ENCODE results near the gene THG1L.

THG1L gene

GRCh38 chr5:157729858-157730257, 1.4 kb upstream of the THG1L start:
- no peak for DNase-seq

- DNase-seq: no peak
These were observed 334 bp upstream of the THG1L start for GRCh38 chr5:157730900-157731271.

DNA sequence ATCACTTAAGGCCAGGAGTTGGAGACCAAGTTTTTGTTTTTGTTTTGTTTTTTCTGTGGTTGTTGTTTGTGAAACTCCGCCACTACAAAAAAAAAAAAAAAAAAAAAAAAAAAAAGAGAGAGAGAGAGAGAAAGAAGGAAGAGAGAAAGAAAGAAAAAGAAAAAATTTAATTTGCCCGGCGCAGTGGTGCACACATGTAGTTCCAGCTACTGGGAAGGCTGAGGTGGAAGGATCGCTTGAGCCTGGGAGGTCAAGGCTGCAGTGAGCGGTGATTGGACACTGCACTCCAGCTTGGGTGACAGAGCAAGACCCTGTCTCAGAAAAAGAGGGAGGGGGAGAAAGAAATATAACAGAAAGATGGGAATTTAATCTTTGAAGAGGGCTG, 902 bp downstream of the THG1L start:
- DNase-seq: no peak

GRCh38 chr5:157732596-157733262, 1.5 kb downstream of the THG1L start:
- DNase-seq: no peak

- no peak for DNase-seq
These were observed 3.2 kb downstream of the THG1L start for GRCh38 chr5:157734436-157734835.

GRCh38 chr5:157735991-157736390, 4.8 kb downstream of the THG1L start:
- no peak for DNase-seq

DNA sequence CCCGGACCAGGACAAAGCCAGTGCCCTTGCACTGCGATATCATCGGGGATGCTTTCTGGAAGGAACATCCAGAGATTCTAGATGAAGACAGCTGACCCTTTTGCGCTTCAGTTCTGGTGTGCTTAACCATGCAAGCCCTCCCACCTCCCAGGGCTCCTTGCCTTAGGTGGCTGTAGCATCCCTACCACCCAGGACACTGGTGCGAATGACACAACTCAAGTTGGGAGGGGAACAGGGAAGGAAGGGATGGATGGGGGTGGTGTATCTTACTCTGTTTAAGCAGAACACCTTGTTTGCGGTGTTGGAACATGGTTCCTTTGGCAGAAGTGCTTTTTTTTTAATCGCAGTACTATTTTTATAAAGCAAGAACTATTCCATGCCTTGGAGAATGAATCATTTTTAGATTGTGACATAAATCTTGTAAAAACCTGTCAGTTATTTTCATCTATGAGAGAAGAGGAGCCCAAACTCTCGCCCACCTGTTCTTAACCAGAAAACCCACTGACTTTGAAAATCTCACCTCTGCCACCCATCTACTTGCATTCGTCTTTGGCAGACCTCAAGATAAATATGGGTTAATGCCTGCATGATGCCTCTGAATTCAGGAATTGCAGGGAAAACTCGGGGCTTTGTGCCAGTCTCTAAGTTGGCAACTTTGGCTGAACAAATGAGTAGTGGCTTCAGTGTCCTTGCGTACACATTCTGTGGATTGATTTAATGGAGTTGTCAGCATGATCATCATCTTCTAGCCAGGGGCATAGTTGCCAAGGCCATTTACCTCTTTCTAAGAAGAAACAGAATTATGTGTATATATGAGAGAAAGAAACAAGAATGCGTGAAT, 8.4 kb downstream of the THG1L start:
- DNase-seq: no peak

DNA sequence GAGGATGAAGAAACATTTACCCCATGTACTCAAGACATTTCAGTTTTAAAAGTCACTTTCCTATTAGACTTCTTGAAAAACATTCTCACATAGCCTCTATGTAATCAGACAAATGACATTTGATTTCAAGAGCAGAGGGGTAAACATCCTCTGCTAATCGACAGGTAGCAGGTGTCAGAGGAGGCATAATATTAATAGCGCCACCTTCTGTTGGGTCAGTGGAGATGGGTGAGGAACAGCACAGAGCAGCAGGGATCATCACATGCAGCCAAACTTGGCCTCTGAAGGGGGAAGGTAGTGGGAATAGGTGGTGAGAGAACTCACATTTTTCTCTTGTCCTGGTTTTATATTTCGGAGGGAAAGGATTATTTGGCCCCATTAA, 9.0 kb downstream of the THG1L start:
- no peak for DNase-seq

DNA sequence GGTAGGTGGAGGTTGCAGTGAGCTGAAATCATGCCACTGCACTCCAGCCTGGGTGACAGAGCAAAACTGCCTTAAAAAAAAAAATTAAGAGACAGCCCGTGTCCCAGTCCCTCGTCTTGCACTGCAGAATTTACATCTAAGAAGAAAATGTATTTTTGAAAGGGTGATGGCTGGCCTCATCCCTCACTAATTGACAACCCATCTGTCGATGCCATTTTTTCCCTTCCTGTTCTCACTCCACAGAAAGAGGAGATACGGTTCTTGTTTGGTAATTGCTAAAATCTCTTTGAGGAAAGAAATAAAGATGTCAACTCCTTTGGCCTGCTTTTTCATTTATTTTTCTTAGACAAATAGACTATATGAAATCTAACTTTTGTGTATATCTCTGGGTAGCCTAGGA, 9.9 kb downstream of the THG1L start:
- no peak for DNase-seq

DNA sequence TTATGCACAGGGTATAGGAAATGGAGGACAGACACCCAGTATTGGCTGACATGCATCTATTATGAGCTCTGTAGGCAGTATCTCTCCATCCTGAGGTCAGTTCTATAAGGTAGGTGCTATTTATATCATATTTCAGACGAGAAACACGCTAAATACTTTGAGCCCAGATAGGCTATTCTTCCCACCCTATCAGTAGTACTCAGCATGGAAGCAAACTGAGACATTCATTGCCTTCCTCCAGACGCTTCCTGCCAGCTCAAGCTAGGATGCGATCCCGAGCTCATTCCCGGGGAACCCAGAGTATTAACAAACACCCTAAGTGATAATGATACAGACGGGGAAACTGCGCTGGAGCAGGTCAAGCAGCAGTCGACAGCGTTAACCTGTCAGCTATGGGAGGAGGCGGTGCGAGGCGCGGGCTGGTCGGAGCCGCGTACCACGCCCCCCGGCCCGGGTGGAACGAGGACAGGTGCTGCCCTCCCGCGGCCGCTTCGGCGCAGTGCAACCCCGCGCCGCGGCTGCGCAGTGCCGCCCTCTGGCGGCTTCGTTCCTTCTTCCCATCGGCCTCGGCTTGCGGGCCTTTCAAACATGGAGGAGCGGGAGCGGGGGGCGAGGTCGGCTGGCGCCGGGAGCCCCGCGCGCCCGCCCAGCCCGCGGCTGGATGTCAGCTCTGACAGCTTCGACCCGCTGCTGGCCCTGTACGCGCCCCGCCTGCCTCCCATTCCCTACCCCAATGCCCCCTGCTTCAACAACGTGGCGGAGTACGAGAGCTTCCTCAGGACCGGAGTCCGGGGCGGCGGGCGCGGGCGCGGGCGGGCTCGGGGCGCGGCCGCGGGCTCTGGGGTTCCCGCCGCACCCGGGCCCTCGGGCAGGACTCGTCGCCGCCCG, 12.2 kb downstream of the THG1L start, which contains the start of gene LSM11:
LSM11 (plus strand) TSS at position 550 of the 888 bp plus-strand sequence; CDS start at position 589, 39 bp downstream.
- DNase-seq: peak; percentile 89

GRCh38 chr5:157744051-157745011, 13.1 kb downstream of the THG1L start:
- no peak for DNase-seq

- DNase-seq: no peak
These were observed 13.8 kb downstream of the THG1L start for GRCh38 chr5:157745041-157745456.

DNA sequence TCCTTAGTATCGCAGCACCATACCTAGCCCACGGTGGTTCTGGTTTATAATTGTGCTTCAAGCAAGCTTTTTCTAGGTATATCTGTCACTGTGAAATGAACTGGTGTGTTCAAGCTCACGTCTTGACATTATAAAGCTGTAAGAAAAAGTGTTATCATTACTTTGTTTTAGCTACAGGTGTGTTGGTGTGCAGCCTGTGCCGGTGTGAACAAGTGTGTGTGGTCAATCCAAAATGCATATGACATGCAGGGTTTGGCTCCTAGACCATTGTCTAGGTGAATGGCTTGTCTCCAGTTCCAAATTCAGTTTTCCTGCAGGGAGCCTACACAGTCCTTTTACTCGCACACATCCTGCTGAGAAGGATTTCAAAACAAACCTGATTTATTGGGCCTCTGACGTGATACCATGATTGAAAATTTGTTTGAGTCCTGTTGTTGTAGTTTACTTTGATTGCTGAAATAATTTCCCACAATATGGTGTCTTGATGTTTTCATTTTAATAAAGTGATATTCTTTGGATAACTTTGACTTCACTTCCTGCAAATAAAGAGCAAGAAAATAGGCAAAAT, 16.0 kb downstream of the THG1L start:
- no peak for DNase-seq

- DNase-seq: no peak
These were observed 16.8 kb downstream of the THG1L start for GRCh38 chr5:157747766-157748700.

DNA sequence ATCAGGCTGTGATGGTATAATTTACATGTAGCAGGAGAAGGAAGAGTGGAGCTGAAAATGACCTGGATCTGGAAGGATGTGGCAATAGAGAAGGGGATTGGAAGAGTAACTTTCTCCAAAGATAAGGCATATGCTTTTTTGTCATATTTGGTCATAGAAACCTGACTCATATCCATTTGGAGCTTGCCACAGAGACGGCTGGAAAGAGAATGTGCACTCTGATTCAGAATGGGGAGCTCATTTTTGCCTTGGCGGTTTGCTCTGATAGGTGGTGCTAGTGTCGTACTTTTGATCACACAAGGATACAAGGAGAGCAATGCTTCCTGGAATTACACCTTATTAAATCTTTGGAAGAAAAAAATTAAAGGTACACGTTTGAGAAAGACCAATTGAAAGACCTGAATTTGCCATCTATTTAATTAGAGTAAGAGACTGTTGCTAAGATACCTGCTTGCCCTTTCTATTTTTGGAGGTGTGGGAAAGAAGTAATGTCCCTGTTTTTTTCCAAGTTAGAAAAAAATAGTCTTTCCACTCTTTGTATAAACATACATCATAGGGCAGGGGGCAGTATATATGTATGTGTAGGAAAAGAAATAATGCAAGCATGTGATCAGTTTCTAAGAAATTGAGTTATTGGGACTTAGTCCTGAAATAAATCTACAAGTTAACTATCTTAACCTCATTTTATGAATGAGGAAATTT, 17.7 kb downstream of the THG1L start:
- DNase-seq: no peak

DNA sequence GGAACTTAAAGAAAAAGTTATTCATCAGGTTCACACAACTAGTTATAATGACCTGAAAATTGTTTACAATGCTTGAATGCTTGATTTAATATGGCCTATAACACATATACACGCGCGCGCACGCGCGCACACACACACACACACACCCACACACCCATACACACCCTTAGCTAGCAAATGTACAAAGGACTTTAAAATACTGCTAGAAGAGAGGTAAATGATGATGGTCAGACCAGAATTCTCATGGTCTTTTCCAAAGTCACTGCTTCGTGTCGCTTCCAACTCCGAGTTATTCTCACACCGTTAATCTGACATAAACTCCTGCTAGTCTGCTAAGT, 18.2 kb downstream of the THG1L start:
- no peak for DNase-seq

DNA sequence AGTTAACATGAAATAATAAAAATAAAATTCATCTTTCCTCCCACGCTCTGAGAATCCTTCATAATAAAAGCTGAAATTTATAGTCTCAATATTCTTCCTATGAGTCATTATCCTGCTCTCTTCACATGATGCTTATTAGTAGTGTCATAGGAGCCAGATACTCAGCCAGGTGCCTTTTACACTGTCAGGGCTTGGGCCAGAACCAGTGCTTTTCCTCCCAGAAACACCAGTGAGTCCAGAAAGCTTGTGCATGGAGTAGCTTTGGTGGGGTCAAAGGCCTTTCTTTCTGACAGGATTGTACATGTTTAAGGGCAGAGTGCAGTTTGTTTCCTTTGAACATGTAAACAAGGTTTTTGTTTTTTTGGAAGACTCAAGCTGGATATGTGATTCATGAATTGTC, 19.1 kb downstream of the THG1L start:
- no peak for DNase-seq

DNA sequence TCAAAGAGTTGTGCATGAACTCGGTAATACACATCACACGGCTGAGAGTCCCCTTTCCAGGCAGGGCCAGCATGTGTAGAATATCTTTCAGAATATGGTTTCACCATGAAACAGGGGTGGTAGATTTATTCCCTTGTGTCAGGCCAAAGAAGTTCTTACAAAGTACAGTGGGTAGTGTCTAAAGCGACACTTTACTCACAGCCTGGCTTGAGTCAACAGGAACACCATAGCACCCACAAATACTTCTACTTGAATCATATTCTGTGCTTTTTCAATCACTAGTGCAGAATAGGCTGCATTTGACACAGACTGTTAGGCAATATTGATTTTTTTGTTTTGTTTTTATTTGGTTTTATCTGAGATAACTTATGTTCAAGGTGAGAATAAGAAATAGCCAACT, 24.9 kb downstream of the THG1L start:
- no peak for DNase-seq

DNA sequence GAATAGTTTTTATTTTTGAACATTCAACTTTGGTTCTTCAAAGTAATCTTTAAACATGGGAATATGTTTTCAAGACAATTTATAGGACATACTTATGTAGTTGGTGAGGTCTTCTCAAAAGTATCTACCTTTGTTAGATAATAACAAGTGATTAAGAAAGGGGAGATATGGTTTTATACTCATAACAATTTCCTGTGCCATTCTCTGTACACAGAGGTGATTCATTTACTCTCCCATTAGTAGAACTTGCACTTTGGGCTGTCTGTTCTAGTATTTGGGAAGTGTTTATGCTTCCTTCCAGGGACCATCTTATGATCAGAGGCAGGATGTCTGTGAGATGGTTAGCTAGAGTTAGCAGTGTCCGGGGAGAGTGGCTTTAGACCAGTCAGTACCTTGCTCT, 27.5 kb downstream of the THG1L start:
- DNase-seq: no peak

Measured in midbrain (tissue), 1 donor.